ENCODE data around the gene GABPB2.
A peak's percentile ranks its signal among the peaks of the same experiment; 100 is the strongest.

GABPB2 gene

GRCh38 chr1:151070474-151071276 is at the start of gene GABPB2:
TSS of gene GABPB2 (plus strand) at chr1:151070761. CDS start at chr1:151088190, 17,429 bp downstream.
- DNase-seq (ENCODE audit: low spot score), result peak; percentile 87

GRCh38 chr1:151024540-151025146 is 45.9 kb upstream of the GABPB2 start:
- DNase-seq (ENCODE audit: low spot score), result peak; percentile 79

GRCh38 chr1:151026460-151026859 is 44.1 kb upstream of the GABPB2 start:
- no peak for DNase-seq (ENCODE audit: low spot score)

DNA sequence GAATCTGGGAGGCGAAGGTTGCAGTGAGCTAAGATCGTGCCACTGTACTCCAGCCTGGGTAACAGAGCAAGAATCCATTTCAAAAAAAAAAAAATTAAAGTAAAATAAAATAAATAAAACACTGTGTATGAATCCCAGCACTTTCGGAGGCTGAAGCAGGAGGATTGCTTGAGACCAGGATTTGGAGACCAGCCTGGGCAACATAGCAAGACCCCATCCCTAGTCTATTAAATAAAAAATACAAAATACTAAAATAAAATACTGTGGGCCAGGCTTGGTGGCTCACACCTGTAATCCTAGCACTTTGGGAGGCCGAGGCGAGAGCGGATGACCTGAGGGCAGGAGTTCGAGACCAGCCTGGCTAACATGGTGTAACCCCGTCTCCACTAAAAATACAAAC is 38.4 kb upstream of the GABPB2 start:
- DNase-seq (ENCODE audit: low spot score), result no peak

DNA sequence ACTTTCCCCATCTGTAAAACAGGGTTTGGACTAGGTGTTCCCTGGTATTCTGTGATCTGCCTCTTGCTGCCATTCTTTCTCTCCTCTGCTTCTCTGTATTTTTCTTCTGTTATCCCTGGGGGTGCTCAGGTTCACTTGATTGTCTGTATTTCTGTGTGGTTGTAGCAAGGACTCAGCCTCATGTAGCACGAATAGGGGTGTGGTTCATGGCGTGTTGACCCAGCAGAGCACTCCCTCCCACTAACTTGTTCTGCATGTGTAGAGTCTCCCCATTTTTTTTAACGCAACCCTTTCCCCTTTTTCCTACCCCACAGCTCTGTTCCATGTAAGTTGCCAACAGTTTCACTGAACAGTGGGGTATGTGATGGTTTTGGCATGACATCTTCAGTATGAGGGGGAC is 35.4 kb upstream of the GABPB2 start:
- no peak for DNase-seq (ENCODE audit: low spot score)

DNA sequence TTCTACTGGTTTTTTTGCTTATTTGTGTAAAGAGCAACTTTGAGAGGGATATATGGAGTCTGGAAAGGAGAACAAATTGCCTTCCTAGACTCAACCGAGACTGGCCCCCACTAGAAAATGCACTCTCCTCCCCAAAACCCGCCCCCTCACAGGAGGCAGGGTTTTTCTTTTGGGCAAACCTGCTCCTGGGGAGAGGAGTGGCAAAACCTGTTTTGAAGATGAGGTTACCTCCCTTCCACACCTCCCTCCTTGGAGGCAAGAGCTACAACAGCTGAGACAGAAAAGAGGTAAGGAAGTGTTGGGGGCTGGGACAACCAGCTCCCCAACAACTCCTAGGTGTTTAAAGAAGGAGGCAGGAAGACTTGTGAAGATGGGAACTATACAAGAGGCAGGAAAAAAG is 34.2 kb upstream of the GABPB2 start, which contains the start of gene BNIPL:
TSS of gene BNIPL (plus strand) at position 231 of the 400 bp plus-strand sequence. CDS start at position 371, 140 bp downstream.
- DNase-seq (ENCODE audit: low spot score), result no peak

DNA sequence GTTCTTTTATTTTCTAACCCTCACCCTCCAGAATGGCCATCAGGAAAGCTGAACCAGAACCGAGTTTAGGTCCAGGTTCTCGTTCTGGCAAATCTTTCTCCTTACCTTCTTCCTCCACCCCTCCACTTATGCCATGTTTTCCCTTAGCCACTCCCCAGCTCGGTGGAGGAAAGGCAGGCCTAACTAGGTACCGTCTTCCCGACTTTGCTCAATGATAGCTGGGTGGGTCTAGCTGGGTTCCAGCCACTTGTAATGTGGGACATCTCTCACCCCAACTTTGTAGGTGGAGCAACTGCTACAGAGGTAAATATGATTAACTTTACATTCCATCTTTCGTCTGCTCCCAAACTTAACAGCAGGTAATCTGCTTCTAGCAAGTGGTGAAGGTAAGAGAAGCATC is 33.5 kb upstream of the GABPB2 start:
- no peak for DNase-seq (ENCODE audit: low spot score)

- DNase-seq (ENCODE audit: low spot score), result no peak
These were observed 31.0 kb upstream of the GABPB2 start for GRCh38 chr1:151039521-151039920.

- no peak for DNase-seq (ENCODE audit: low spot score)
These were observed 27.4 kb upstream of the GABPB2 start for GRCh38 chr1:151043163-151043562.

DNA sequence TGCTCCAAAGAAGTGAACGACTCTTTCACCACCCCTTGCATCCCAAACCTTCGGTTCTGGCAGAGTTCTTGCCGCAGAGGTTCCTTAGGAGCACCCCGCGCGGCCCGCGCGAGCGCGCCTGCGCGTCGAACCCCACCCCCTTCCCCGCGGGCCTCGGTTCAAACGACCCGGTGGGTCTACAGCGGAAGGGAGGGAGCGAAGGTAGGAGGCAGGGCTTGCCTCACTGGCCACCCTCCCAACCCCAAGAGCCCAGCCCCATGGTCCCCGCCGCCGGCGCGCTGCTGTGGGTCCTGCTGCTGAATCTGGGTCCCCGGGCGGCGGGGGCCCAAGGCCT is 23.0 kb upstream of the GABPB2 start, which contains the start of gene C1orf56:
TSS of gene C1orf56 (plus strand) at position 161 of the 334 bp plus-strand sequence. CDS start at position 258, 97 bp downstream.
- DNase-seq (ENCODE audit: low spot score), result peak; percentile 92

DNA sequence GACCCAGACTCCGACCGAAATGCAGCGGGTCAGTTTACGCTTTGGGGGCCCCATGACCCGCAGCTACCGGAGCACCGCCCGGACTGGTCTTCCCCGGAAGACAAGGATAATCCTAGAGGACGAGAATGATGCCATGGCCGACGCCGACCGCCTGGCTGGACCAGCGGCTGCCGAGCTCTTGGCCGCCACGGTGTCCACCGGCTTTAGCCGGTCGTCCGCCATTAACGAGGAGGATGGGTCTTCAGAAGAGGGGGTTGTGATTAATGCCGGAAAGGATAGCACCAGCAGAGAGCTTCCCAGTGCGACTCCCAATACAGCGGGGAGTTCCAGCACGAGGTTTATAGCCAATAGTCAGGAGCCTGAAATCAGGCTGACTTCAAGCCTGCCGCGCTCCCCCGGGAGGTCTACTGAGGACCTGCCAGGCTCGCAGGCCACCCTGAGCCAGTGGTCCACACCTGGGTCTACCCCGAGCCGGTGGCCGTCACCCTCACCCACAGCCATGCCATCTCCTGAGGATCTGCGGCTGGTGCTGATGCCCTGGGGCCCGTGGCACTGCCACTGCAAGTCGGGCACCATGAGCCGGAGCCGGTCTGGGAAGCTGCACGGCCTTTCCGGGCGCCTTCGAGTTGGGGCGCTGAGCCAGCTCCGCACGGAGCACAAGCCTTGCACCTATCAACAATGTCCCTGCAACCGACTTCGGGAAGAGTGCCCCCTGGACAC is 22.5 kb upstream of the GABPB2 start:
- DNase-seq (ENCODE audit: low spot score), result peak; percentile 82

GRCh38 chr1:151048645-151049032 is 21.9 kb upstream of the GABPB2 start:
- DNase-seq (ENCODE audit: low spot score), result no peak

GRCh38 chr1:151049458-151049857 is 21.1 kb upstream of the GABPB2 start:
- no peak for DNase-seq (ENCODE audit: low spot score)

DNA sequence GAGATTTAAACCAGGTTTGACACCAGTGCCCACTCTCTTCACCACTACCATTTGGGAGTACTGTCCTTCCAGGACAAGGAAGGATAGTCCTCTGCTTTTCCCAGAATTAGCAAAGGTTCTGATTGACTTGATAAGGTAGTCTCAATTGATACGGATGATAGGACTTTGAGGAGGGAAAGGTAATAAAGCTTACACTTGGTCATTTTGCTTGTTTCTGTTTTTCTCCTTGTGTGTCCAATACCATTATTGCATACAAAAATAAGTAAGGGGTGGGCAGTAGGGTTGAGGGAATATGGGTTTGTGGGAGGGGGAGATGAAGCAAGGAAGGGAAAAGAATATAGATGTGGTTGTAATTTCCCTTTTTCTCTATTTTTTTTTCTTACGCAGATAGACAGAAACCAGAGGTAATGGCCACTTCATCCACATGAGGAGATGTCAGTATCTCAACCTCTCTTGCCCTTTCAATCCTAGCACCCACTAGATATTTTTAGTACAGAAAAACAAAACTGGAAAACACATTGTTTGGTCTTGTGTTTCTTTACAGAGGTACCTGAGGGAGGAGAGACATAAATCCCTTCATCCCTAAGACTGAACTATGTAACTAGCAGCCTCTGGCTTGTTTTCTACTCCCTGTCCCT is 20.4 kb upstream of the GABPB2 start:
- no peak for DNase-seq (ENCODE audit: low spot score)

DNA sequence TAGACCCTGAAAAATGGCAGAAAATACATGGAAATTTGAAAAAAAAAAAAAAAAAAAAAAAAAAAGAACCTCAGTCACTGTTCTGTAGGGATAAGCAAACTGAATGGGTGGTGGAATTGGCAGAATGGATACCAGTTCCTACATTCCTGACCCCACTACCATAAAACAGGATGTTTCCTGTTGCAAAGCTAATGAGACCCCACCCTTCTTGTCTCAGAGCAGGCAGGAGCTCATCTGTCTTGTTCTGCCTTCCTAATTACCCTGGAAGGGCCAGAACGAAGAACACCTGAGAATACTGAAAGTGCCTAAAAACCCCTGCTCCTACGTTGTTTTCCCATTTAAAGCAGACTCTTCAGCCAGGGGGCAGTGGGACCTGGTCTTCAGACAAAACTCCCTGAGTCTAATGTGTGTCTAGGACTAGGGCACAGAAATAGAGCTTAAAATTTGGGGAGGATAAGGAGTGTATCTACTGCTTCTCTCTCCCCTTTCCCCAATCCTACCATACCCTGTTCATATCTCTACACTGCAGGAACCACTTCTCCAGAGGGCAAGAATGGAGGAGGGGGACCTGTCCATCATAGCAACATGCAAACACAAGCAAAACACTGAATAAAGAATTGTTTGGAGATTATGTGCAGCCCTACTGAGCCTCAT is 19.1 kb upstream of the GABPB2 start:
- DNase-seq (ENCODE audit: low spot score), result no peak

- no peak for DNase-seq (ENCODE audit: low spot score)
These were observed 15.5 kb upstream of the GABPB2 start for GRCh38 chr1:151054971-151055547.

DNA sequence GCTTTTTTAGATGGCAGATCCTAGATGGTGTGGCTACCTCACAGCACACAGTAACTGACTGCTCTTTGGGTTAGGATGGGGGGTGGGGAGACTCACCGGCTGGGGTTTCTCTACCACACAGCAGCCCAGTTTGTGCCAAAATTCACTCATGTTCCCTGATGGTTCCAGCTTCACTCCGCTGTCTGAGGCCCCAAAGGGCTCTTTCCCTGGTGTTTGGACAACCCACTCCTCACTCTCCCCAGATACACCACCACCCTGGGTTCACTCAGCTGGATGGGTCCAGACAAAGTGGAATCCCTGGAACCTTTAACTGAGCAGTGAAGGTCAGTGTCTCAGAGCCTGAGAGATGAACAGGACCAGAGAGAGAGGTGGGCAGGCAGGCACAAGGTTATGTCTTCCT is 15.0 kb upstream of the GABPB2 start:
- no peak for DNase-seq (ENCODE audit: low spot score)

DNA sequence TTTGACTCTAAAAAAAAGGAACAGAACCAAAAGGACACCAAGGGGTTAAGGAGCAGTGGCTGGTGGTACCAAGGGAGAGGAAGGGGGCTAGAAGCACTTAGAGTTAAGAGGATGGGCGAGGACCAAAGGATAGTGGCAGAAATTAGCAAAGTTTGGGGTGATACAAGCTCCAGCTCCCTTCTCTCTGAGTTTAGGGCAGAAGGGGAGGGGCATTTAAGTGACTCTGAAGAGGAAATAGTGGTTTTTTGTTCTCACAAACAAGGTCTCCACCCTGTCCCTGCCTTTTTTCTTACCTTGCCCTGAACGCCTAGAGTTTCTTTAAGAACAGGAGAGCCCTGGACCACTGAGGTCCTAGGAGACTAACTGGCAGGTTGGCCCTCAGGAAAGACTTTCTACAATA is 14.4 kb upstream of the GABPB2 start:
- no peak for DNase-seq (ENCODE audit: low spot score)

DNA sequence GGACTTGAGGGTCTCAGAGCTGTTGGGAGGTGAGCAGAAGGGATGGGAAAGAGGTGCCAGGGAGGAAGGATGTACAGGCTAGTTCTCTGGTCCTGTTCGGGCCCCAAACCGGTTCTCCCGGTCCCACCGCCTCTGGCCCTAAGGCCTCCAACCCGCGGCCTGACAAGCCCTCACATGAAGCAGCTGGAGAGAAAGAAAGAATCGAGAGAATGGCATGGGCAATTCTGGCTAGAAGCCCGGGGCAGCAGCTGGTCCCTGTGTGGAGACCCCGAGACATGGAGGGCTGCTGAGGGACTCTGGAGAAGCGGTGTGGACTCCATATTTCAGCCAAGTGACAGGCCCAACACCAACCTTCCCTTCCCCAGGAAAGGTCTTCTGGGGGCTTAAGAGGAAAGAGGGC is 11.9 kb upstream of the GABPB2 start:
- DNase-seq (ENCODE audit: low spot score), result peak; percentile 15

DNA sequence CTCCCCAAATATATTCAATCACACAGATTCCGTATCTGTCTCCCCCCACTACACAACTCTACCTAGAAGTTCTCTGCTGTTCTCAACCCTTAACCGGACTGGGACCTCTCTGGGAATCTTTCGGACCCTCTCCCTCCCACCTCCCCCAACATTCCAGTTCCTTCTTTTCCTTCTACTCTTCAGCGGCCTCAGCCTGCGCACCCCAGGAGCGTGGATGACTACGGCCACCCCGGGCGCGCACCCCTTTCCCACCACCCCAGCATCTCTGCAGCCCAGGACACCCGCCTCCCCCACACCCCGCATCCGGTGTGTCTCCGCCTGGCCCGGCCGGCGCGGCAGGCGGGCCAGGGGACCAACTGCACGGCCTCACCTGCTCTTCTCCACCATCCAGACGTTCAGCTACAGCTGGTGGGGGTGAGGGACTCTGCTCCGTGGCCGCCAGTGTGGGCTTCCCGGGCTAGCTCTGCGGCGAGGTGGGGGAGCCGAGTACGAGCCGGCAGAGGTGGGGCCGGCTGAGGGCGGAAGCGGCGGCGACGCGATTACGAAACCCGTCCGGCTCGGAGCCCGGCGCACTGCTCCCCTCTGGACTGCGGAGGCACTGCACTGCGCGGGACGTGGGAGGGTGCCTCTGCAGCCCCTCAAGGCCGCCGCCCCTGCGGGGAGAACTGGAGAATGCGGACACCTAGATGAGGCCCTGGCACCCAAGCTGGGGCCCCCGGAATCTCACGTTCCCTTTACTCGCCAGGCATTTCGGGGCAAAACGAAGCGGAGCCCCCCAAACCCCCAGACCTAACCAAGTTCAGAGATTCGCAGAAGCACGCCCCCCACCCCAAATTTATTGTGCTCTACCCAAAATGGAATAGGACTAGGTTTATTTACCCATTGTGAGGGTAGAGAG is 11.2 kb upstream of the GABPB2 start, which contains the start of gene CDC42SE1:
TSS of gene CDC42SE1 (minus strand) at position 514 of the 898 bp plus-strand sequence. CDS start 3,892 bp downstream, outside the sequence.
- peak; percentile 90 for DNase-seq (ENCODE audit: low spot score)

Data from AG08396 (cell line).